SK-N-SH (cell line): ENCODE data around the gene POTEG.
"Not testable (repeated sequence)": the region's sequence is repeated elsewhere in the genome, so short reads cannot be mapped to it uniquely, and the experiment has no call there.

Source experiments
- CHD2 ChIP-seq: fragments of 150-350 bp; IDR thresholded peaks from 2 replicates; pipeline ENCODE4 v1.6.1; 2018; ENCODE audit warnings: low read length; ENCODE audit not compliant: partially characterized antibody
- CTCF ChIP-seq: fragments of 200-600 bp; sonication (generic); IDR thresholded peaks from 2 replicates; pipeline ENCODE4 v1.6.1; 2017; ENCODE audit warnings: antibody characterized with exemption, mild to moderate bottlenecking, moderate library complexity
- ELF1 ChIP-seq: IDR thresholded peaks from 2 replicates; pipeline ENCODE4 v1.4.0; 2012
- EZH2phosphoT487 ChIP-seq: fragments of 200-600 bp; sonication (generic); IDR thresholded peaks from 2 replicates; pipeline ENCODE4 v1.6.1; 2017; ENCODE audit warnings: low read depth, mixed run types, mild to moderate bottlenecking, antibody characterized with exemption, moderate library complexity, borderline replicate concordance
- MAX ChIP-seq: IDR thresholded peaks from 2 replicates; pipeline ENCODE4 v1.4.0; 2012; ENCODE audit warnings: low read depth
- RCOR1 ChIP-seq: fragments of 150-350 bp; IDR thresholded peaks from 2 replicates; pipeline ENCODE4 v1.6.1; 2017; ENCODE audit warnings: antibody characterized with exemption, low read length
- RFX5 ChIP-seq: IDR thresholded peaks from 2 replicates; pipeline ENCODE4 v1.6.1; 2012; ENCODE audit warnings: mild to moderate bottlenecking, improper control_type of control experiment, low read length
- RXRA ChIP-seq: IDR thresholded peaks from 2 replicates; pipeline ENCODE4 v1.4.0; 2012; ENCODE audit warnings: low read depth, mild to moderate bottlenecking, borderline replicate concordance
- SIN3A ChIP-seq: IDR thresholded peaks from 2 replicates; pipeline ENCODE4 v1.6.1; 2012; ENCODE audit warnings: low read depth, mild to moderate bottlenecking, low read length, moderate library complexity, borderline replicate concordance
- TAF1 ChIP-seq: IDR thresholded peaks from 2 replicates; pipeline ENCODE4 v1.6.1; 2012; ENCODE audit warnings: low read depth, mild to moderate bottlenecking, low read length, moderate library complexity, borderline replicate concordance
- YY1 ChIP-seq: IDR thresholded peaks from 2 replicates; pipeline ENCODE4 v1.4.0; 2012; ENCODE audit warnings: low read depth, mild to moderate bottlenecking
- TF ChIP-seq, protein P1 (sequence below): IDR thresholded peaks from 2 replicates; pipeline ENCODE4; 2012
- TF ChIP-seq, protein P2 (sequence below): IDR thresholded peaks from 2 replicates; pipeline ENCODE4 v1.6.1; 2012; ENCODE audit warnings: mild to moderate bottlenecking, low read depth, low read length, moderate library complexity
- TF ChIP-seq, protein P3 (sequence below): IDR thresholded peaks from 2 replicates; pipeline ENCODE4 v1.4.0; 2012; ENCODE audit warnings: low read depth, borderline replicate concordance

DNA sequence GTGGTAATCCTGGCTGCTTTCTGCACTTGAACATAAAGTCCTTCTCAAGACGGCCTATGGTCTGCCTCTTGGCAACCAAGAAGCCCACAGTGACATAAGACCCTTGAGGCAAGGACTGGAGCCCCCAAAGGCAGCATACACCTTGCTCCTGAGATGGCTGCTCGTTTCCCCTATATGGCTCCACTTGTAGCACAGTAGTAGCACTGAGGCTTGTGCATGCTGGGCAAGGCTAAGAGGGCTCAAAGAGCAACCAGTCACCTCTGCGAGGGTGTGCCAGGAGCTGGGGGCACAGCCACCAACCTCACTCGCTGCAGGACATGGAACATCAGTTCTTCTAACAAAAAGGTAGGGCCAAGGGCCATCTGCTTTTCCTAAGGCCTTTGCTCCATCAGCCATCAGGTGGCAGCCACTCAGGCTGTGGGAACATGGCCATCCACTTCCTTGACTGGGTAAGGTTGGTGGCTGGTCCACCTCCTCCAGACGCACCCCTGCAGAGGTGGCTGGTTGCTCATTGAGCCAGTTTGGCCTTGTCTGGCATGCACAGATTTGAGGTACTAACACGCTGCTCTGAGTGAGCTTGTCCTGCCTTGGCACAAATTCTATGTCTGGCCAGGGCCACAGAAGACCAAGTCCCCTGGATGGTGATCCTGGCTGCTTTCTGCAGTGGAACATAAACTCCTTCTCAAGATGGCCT lies 49.9 kb downstream of the POTEG start:
- TF ChIP-seq, protein P1, sequence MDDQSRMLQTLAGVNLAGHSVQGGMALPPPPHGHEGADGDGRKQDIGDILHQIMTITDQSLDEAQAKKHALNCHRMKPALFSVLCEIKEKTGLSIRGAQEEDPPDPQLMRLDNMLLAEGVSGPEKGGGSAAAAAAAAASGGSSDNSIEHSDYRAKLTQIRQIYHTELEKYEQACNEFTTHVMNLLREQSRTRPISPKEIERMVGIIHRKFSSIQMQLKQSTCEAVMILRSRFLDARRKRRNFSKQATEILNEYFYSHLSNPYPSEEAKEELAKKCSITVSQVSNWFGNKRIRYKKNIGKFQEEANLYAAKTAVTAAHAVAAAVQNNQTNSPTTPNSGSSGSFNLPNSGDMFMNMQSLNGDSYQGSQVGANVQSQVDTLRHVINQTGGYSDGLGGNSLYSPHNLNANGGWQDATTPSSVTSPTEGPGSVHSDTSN: not testable (repeated sequence)
- TF ChIP-seq TAF1, MAX, CTCF, ELF1, CHD2, EZH2phosphoT487, RXRA, SIN3A, YY1, RFX5, RCOR1: not testable (repeated sequence)
- TF ChIP-seq, protein P2, sequence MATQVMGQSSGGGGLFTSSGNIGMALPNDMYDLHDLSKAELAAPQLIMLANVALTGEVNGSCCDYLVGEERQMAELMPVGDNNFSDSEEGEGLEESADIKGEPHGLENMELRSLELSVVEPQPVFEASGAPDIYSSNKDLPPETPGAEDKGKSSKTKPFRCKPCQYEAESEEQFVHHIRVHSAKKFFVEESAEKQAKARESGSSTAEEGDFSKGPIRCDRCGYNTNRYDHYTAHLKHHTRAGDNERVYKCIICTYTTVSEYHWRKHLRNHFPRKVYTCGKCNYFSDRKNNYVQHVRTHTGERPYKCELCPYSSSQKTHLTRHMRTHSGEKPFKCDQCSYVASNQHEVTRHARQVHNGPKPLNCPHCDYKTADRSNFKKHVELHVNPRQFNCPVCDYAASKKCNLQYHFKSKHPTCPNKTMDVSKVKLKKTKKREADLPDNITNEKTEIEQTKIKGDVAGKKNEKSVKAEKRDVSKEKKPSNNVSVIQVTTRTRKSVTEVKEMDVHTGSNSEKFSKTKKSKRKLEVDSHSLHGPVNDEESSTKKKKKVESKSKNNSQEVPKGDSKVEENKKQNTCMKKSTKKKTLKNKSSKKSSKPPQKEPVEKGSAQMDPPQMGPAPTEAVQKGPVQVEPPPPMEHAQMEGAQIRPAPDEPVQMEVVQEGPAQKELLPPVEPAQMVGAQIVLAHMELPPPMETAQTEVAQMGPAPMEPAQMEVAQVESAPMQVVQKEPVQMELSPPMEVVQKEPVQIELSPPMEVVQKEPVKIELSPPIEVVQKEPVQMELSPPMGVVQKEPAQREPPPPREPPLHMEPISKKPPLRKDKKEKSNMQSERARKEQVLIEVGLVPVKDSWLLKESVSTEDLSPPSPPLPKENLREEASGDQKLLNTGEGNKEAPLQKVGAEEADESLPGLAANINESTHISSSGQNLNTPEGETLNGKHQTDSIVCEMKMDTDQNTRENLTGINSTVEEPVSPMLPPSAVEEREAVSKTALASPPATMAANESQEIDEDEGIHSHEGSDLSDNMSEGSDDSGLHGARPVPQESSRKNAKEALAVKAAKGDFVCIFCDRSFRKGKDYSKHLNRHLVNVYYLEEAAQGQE: not testable (repeated sequence)
- TF ChIP-seq, protein P3, sequence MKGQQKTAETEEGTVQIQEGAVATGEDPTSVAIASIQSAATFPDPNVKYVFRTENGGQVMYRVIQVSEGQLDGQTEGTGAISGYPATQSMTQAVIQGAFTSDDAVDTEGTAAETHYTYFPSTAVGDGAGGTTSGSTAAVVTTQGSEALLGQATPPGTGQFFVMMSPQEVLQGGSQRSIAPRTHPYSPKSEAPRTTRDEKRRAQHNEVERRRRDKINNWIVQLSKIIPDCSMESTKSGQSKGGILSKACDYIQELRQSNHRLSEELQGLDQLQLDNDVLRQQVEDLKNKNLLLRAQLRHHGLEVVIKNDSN: not testable (repeated sequence)
